GM23338 (cell line): Measurements from ENCODE around the gene PTS.

ENCODE experiments used
- CREB1 ChIP-seq: fragments of 250-450 bp; sonication (Bioruptor Pico); IDR thresholded peaks from 2 replicates; pipeline ENCODE4 v1.5.0; 2020; ENCODE audit warnings: low read depth, mild to moderate bottlenecking, moderate library complexity
- CTCF ChIP-seq, 2 experiments: fragments of 200-600 bp in 1 of 2; sonication (generic) in 1 of 2; conservative IDR thresholded peaks; 2 replicates each; pipeline versions ENCODE4 v1.5.1 to v1.6.1; 2016 to 2017; ENCODE audit warnings: antibody characterized with exemption in 2 of 2, low read depth in 2 of 2, mild to moderate bottlenecking in 2 of 2, moderate library complexity in 1 of 2
- EZH2 ChIP-seq: fragments of 200-600 bp; sonication (generic); IDR thresholded peaks from one replicate; pipeline ENCODE4 v1.8.0; 2017; ENCODE audit warnings: antibody characterized with exemption, mild to moderate bottlenecking, low read depth; ENCODE audit not compliant: unreplicated experiment
- EZH2phosphoT487 ChIP-seq: fragments of 200-600 bp; sonication (generic); IDR thresholded peaks from one replicate; pipeline ENCODE4 v1.8.1; 2018; ENCODE audit warnings: antibody characterized with exemption; ENCODE audit not compliant: unreplicated experiment
- NANOG ChIP-seq: IDR thresholded peaks from 2 replicates; pipeline ENCODE4 v1.6.1; 2016; ENCODE audit warnings: antibody characterized with exemption, borderline replicate concordance
- POLR2AphosphoS5 ChIP-seq: IDR thresholded peaks from 2 replicates; pipeline ENCODE4 v1.6.1; 2016; ENCODE audit warnings: antibody characterized with exemption, low read depth
- REST ChIP-seq: IDR thresholded peaks from one replicate; pipeline ENCODE4 v1.6.1; 2018; ENCODE audit warnings: antibody characterized with exemption; ENCODE audit not compliant: unreplicated experiment
- STAT1 ChIP-seq: IDR thresholded peaks from one replicate; pipeline ENCODE4 v1.6.1; 2016; ENCODE audit warnings: antibody characterized with exemption; ENCODE audit not compliant: unreplicated experiment
- ZNF114 ChIP-seq: fragments of 250-450 bp; sonication (Bioruptor Pico); IDR thresholded peaks from 2 replicates; pipeline ENCODE4 v1.5.0; 2020; ENCODE audit warnings: mild to moderate bottlenecking, moderate library complexity
- ZNF331 ChIP-seq: fragments of 250-450 bp; sonication (Bioruptor Pico); IDR thresholded peaks from 2 replicates; pipeline ENCODE4 v1.5.0; 2020; ENCODE audit warnings: low read depth, mild to moderate bottlenecking, moderate library complexity

GRCh38 chr11:112216561-112217105 is 9.6 kb upstream of the PTS start:
- TF ChIP-seq CTCF (conservative IDR thresholded peaks at IDR 0.05; ENCODE audit: low read depth in 2 of 2) (no peak), EZH2phosphoT487 (no peak), REST (no peak), EZH2 (no peak), ZNF331 (CRISPR knock-in tag) (no peak), POLR2AphosphoS5 (no peak), NANOG (no peak), ZNF114 (CRISPR knock-in tag) (no peak), CREB1 (no peak), STAT1 (no peak)
